ENCODE results near the gene SGPP1.
"Not testable (repeated sequence)": the region's sequence is repeated elsewhere in the genome, so short reads cannot be mapped to it uniquely, and the experiment has no call there.

Gene SGPP1

DNA sequence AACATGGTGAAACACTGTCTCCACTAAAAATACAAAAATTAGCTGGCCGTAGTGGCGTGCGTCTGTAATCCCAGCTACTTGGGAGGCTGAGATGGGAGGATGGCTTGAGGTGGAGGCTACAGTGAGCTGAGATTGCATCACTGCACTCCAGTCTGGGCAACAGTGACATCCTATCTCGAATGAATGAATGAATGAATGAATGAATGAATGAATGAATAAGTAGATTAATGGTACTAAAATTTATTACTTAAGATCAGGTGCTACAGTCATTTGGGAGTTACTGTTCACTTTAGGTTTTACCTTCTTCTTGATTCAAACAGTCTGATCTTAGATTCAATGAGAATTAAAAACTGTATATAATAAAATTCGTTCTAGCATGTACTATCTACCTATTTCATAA lies 54.6 kb downstream of the SGPP1 start:
- FAIRE-seq (no peak), DNase-seq (ENCODE audit: insufficient read length, low spot score) (no peak)
- no peak for TF ChIP-seq POLR2A (IDR thresholded peaks at IDR 0.05; ENCODE audit: low read depth, low read length)

DNA sequence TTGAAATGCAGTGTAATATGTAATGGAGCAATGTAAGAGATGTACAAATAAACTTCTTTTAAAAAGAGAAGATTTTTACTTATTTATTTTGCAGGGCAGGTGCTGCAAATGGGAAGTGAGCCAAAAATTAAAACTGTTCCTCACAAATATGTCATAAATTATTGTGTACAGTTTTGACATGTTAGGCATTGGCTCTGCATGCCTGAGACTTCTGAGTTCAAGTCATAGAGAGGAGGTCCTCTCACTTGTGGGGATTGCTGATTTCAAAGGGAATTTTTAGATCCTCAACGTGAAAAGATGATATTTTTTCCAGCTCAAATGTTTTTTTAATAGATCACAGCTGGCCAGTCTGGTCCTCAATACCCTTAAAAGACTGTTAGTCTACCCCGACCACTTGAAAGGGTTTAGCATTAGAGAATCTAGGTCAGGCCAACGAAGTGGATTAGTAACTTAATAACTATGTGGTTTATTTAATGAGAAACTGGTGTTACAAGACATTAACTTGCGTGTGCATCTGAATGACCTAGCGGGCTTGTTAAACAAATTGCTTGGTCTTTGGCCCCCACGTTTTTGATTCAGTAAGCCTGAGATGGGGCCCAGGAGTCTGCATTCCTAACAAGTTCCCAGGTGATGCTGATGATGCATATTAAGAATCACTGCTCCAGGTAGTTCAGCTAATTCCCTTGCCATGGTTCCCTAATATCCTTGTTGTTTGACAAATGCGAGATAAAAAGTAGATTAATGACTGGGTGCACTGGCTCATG lies 55.3 kb downstream of the SGPP1 start:
- FAIRE-seq (no peak), DNase-seq (ENCODE audit: insufficient read length, low spot score) (no peak)
- no peak for TF ChIP-seq POLR2A (IDR thresholded peaks at IDR 0.05; ENCODE audit: low read depth, low read length)

DNA sequence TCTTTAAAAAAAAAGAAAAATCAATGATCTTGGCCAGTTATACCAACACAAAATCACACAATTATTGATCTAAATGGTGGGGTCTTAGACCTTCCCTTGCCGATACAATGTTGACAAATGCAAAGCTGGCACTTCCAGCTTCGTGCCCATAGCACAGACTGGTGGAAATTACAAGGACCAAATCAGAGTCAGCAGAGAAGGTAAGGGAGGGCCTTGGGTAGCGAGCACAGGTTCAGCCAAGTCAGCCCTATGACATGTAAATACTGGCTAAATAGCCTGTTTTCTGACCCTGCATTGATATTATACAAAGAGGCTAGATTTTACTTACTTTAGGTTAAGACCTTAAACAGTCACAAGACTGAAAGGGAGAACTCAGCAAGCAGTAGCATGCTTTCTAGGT lies 55.9 kb downstream of the SGPP1 start:
- no peak for TF ChIP-seq POLR2A (IDR thresholded peaks at IDR 0.05; ENCODE audit: low read depth, low read length)
- FAIRE-seq = no peak
- no peak for DNase-seq (ENCODE audit: insufficient read length, low spot score)

DNA sequence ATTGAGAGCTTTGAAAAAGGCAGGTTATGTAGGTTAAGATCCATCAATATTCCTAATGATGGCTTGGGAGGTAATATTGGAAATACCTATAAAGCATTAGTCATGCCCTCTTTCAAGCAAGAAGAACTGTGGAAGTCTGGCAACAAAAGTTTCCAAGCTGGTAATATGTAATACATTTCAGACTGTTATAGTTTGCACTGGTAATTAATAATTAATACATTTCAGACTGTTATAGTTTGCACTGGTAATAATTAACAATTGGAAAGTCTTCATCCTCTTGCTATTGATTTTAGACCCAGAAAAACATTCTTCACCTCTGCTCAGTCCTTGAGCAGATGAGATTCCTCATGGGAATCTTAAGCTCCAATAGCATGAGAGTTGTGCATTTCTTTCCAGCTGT lies 57.2 kb downstream of the SGPP1 start:
- DNase-seq (ENCODE audit: insufficient read length, low spot score) (no peak), FAIRE-seq (no peak)
- no peak for TF ChIP-seq POLR2A (IDR thresholded peaks at IDR 0.05; ENCODE audit: low read depth, low read length)

DNA sequence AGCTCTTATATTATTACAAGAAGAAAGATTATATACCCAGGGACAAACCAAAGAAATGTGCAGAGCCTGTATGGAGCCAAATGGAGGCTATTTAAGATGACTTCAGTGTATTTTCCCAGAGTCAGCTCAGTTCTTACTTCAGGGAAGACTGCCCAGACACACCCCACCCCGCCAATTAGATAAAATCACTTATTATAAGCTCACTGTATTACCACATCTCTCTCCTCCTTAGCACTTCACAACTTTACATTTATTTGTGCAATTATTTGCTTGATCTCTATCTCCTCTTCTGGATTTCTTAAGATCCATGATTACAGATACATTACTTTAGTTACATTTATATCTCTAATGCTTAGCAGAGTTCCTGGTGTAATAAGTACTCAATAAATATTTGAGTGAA lies 61.5 kb downstream of the SGPP1 start:
- DNase-seq (ENCODE audit: insufficient read length, low spot score) (no peak), FAIRE-seq (no peak)
- TF ChIP-seq POLR2A (IDR thresholded peaks at IDR 0.05; ENCODE audit: low read depth, low read length) = no peak

DNA sequence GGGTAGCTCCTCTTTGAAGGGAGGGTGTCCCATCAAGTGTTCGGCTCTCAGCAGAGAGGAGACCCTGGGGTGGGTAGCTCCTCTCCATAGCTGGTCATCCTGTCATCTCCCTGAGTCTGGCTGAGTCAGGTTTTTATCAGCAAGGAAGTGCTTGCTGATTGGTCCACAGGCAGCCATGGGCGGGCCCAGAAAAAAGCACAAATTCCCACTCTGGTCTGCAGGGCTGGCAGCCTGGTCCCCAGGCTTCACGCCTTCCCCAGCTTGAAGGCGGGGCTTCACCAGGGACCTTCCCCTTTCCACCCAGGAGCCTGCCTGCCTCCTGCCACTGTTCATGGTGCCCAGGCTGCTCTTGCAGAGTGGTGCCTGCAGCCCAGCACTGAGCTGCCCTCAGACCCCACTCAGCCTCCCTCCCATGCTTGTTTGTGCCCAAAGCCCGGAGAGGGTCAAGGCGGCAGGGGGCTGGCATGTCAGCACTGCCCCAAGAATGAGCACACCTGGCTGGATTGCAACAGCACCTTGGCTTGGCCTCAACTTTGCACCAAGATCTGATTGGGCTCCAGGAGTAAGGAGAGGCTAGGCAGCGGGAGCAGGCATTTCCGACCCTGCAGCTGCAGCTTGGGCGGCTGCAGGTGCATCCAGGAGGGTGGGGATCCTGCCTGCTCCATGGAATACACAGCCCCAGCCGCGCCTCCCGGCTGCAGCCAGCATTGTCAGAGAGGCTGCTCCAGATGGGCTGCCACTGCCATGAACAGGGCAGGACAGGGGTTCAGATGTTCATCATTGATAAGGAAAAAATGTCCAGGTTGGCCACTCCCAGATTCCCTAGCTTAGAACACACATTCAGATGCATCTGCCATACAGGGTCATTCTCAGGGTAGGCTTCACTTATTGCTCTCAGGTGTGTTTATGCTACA lies 64.2 kb downstream of the SGPP1 start:
- no peak for TF ChIP-seq POLR2A (IDR thresholded peaks at IDR 0.05; ENCODE audit: low read depth, low read length)
- DNase-seq (ENCODE audit: insufficient read length, low spot score) (no peak), FAIRE-seq (no peak)

DNA sequence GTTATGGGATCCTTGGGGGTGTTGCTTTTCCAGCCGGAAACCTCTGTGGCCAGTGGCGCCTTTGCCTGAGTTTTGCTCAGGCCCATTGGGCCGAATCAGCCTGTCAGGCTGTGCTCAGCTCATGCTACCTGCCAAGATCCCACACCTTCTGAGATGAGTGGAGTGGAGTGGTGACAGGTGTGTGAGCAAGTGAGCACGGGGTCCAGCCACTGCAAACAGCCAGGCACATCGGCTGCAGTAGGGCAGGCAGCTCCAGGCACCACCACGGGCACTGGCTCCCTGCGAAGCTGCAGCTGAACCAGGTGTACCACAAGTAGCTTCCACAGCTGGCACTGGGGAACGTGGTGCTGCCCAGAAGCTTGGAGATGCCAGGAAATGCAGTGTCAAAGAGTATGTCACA lies 65.1 kb downstream of the SGPP1 start:
- DNase-seq (ENCODE audit: insufficient read length, low spot score) (no peak), FAIRE-seq (no peak)
- TF ChIP-seq POLR2A (IDR thresholded peaks at IDR 0.05; ENCODE audit: low read depth, low read length) = no peak

DNA sequence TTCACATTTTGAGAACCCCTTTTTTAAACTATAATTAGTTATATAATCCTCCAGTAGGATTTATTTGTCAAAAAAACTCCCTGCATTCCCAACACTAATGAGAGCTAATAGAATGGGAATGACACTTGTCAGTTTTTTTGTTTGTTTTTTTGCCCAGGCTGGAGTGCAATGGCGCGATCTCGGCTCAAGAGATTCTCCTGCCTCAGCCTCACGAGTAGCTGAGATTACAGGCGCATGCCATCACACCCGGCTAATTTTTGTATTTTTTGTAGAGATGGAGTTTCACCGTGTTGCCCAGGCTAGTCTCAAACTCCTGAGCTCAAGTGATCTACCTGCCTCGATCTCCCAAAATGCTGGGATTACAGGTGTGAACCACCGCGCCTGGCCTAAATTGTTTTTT lies 66.0 kb downstream of the SGPP1 start:
- FAIRE-seq; DNase-seq (ENCODE audit: insufficient read length, low spot score): not testable (repeated sequence)

DNA sequence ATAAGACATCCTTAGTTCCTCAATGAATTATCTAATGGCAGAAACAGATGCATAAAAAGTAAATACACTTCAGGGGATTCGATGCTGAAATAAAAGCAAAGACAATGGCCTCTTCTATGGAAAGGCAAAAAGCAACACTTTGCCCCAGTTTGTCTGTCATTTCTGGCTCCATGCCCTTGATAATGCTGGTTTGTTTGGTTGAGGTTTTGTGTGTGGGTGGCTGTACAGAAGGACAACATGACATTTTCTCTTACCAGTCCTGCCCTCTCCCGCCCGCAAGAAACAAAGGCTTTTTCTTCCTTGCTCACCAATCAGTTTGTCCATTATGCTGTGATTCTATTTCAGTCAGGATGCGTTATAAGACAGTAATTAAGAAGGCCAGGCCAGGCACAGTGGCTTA lies 68.1 kb downstream of the SGPP1 start:
- FAIRE-seq (no peak), DNase-seq (ENCODE audit: insufficient read length, low spot score) (no peak)

DNA sequence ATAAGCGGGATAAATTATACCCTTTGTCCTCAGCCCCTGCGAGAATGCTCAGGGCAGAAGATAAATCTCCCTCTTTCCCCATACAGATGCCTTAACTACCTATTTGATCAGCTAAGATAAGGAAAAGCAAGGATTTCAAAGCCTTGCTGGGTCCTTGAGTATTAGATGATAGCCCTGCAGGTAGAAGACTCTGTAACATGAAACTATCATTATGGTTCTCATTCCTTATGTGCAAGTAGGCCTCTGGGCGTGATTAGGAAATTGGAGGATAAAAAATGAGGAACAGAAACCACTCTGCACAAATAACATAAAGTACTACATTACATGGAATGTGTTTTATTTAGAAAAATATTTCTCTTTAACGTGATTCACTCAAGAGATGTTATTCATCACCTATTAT lies 71.7 kb downstream of the SGPP1 start:
- TF ChIP-seq POLR2A (IDR thresholded peaks at IDR 0.05; ENCODE audit: low read depth, low read length) = no peak
- FAIRE-seq (no peak), DNase-seq (ENCODE audit: insufficient read length, low spot score) (no peak)

More for the DNA sequence above, 68.1 kb downstream of the SGPP1 start:
- TF ChIP-seq POLR2A (IDR thresholded peaks at IDR 0.05; ENCODE audit: low read depth, low read length) = no peak

DNA sequence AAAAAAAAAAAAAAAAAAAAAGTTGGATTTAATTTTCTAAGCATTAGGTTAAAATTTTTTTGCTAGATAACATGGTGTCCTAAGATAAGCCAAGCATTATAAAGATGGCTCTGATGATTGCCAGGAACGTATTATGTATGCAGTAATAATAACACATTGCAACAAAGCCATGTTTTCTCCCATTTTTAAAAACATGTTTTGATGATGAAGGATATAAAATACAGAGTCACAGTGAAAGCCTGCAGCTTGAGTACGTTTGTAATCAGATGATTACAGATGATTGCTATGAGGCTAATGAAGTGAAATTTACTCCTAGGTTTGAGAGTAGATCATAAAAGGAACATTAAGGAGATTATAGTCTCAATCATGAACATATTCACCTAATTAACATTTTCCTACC lies 72.9 kb downstream of the SGPP1 start:
- FAIRE-seq = no peak
- TF ChIP-seq POLR2A (IDR thresholded peaks at IDR 0.05; ENCODE audit: low read depth, low read length) = no peak

DNA sequence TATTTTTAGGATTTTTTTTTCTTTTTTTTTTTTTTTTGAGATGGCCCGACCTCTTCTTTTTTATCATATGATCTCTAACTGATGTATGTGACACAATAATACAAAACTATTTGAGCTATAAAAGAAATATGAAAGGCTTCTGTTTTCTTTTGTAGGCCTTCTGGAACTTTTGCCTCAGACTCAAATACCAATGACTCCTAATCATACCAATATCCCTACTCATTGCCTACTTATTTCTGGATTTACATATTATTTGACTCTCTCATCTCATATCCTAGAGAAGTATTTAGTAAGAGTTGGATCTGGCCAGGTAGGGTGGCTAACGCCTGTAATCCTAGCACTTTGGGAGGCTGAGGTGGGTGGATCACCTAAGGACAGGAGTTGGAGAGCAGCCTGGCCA lies 73.5 kb downstream of the SGPP1 start:
- FAIRE-seq (no peak), DNase-seq (ENCODE audit: insufficient read length, low spot score) (no peak)
- TF ChIP-seq POLR2A (IDR thresholded peaks at IDR 0.05; ENCODE audit: low read depth, low read length) = no peak

More for the DNA sequence above, 72.9 kb downstream of the SGPP1 start:
- DNase-seq (ENCODE audit: insufficient read length, low spot score) = no peak

DNA sequence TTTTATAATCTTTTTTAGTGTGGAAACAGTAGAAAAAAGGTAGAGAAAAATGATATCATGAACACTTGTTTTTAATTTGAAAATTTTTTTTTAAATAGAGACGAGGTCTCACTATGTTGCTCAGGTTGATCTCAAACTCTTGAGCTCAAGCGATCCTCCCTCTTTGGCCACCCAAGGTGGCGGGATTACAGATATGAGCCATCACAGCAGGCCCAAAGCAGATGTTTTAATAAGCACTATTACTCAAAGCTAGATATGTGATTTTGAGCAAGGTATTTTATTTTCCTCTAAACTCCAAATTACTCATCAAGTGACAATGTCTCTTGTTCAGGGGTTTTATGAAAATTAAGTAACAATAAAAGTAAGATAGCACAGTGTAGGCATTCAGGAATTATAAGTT lies 75.5 kb downstream of the SGPP1 start:
- FAIRE-seq (no peak), DNase-seq (ENCODE audit: insufficient read length, low spot score) (no peak)

DNA sequence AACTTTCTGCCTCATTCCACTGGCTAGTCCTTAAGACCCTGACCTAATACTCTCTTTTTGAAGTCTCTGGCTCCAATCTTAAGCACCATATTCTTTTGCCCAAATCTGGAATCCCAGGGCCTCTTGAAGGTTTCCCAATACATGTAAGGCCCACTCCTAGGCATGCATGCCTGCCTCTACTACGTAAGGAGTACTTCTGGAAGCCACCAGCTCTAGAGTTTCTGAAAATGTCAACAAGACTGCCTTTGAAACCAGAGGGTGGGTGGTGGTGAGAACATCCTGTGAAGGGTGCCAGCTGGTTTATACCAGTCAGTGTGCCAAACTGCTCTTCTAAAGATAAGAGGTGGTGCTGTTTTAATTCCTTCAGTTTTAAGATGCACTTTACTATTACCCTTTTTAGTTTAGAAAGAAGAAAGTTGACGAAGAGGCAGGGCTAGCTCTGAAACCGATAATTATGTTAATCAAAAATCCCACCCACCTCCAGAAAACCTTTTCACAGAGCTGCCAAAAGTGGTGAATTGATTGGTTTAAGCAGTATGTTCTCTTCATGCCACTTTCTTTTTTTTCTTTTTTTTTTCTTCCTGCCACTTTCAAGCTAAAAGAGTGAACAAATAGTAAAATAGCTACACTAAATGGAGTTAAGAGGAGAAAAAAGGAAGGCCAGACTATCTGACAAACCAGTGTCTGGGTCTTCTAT lies 77.5 kb downstream of the SGPP1 start:
- FAIRE-seq (no peak), DNase-seq (ENCODE audit: insufficient read length, low spot score) (no peak)
- TF ChIP-seq POLR2A (IDR thresholded peaks at IDR 0.05; ENCODE audit: low read depth, low read length) = no peak

More for the DNA sequence above, 75.5 kb downstream of the SGPP1 start:
- no peak for TF ChIP-seq POLR2A (IDR thresholded peaks at IDR 0.05; ENCODE audit: low read depth, low read length)

Measured in H54 (cell line).